Panc1 (cell line): ENCODE results near the gene COMMD6. TPM values are rescaled to one million over a fixed set of nuclear protein-coding genes. Genes with fewer than 3 reads are reported as not detected.

Source experiments
- ATAC-seq: fragments of 200-7000 bp; cut with Tn5 transposase; 2 replicates; pipeline ENCODE4 v1.9.1; 2020; ENCODE audit warnings: mild to moderate bottlenecking, moderate library complexity
- BruUV-seq: library from RNA; stranded (reverse); fragments of 400-500 nt; replicated peaks from 2 replicates; lab custom pipeline; 2021; lab: Mats Ljungman, UMichigan
- CTCF ChIA-PET: fragments of 300-600 bp; sonication (Branson Sonifier 250); formaldehyde crosslinking; loops from one replicate; lab custom pipeline; 2022; ENCODE audit warnings: antibody characterized with exemption; lab: Charles Lee
- POLR2A ChIA-PET: fragments of 300-600 bp; sonication (Branson Sonifier 250); formaldehyde crosslinking; loops from one replicate; lab custom pipeline; 2022; ENCODE audit warnings: antibody characterized with exemption; lab: Charles Lee
- DNase-seq: peaks from one replicate; pipeline ENCODE4 v3.0.0-alpha.2; 2010; ENCODE audit warnings: low read depth, low spot score
- H3K27ac ChIP-seq: 2 replicates; pipeline ENCODE4 v1.5.1; 2011; ENCODE audit warnings: mild to moderate bottlenecking, low read length, inconsistent platforms
- H3K27me3 ChIP-seq: fragments of 200-500 bp; sonication (Bioruptor generic); 2 replicates; pipeline ENCODE4 v1.6.0; 2014; ENCODE audit warnings: low read length, inconsistent platforms; ENCODE audit not compliant: control insufficient read depth, insufficient read depth
- H3K36me3 ChIP-seq: fragments of 200-500 bp; sonication (Bioruptor generic); 2 replicates; pipeline ENCODE4 v1.5.1; 2014; ENCODE audit warnings: inconsistent platforms, mild to moderate bottlenecking, low read length, moderate library complexity; ENCODE audit not compliant: control insufficient read depth, insufficient read depth
- H3K4me1 ChIP-seq: 2 replicates; pipeline ENCODE4 v1.5.1; 2011; ENCODE audit warnings: inconsistent platforms, mild to moderate bottlenecking, low read length, moderate library complexity; ENCODE audit not compliant: control insufficient read depth, insufficient read depth
- H3K4me3 ChIP-seq, 2 experiments: 2 replicates each; pipeline ENCODE4 v1.5.1; 2011 to 2012; ENCODE audit warnings: low read depth in 2 of 2, low read length in 2 of 2, mild to moderate bottlenecking in 2 of 2, inconsistent platforms in 1 of 2, moderate library complexity in 1 of 2
- H3K9me3 ChIP-seq: fragments of 200-500 bp; sonication (Bioruptor generic); 2 replicates; pipeline ENCODE4 v1.5.1; 2014; ENCODE audit warnings: low read depth, mild to moderate bottlenecking, inconsistent platforms, low read length, moderate library complexity; ENCODE audit not compliant: control insufficient read depth, insufficient read depth
- CTCF ChIP-seq: fragments of 450-650 bp; IDR thresholded peaks from 2 replicates; pipeline ENCODE4 v1.5.1; 2017; ENCODE audit warnings: mild to moderate bottlenecking
- POLR2AphosphoS5 ChIP-seq: IDR thresholded peaks from 2 replicates; pipeline ENCODE4 v1.6.1; 2012; ENCODE audit warnings: mild to moderate bottlenecking, low read depth, low read length, moderate library complexity
- REST ChIP-seq, 2 experiments: IDR thresholded peaks; 2 replicates each; pipeline ENCODE4 v1.6.1; 2011 to 2012; ENCODE audit warnings: low read depth in 2 of 2, control low read depth in 1 of 2, low read length in 1 of 2, mild to moderate bottlenecking in 1 of 2, moderate library complexity in 1 of 2; ENCODE audit not compliant: insufficient read depth in 1 of 2
- SIN3A ChIP-seq: IDR thresholded peaks from 2 replicates; pipeline ENCODE4 v1.6.1; 2012; ENCODE audit warnings: low read depth, mild to moderate bottlenecking, low read length, moderate library complexity, borderline replicate concordance; ENCODE audit not compliant: insufficient read depth
- TCF7L2 ChIP-seq: IDR thresholded peaks from 2 replicates; pipeline ENCODE4 v1.6.1; 2011; ENCODE audit warnings: mild to moderate bottlenecking, low read depth, low read length, inconsistent platforms
- in situ Hi-C: cut with HindIII; loops from 2 replicates; pipeline ENCODE4 v1.10.0; 2016; ENCODE audit warnings: low sequenced_read_pairs, low pct_unique_long_range_greater_than_20kb
- intact Hi-C: fragments of 100-400 bp; cut with micrococcal nuclease; formaldehyde crosslinking; loops from one replicate; pipeline ENCODE4 v1.10.0; 2022; ENCODE audit not compliant: unreplicated experiment
- total RNA-seq: library from RNA; stranded (reverse); gene quantifications from one replicate; pipeline ENCODE4 v1.2.1, GENCODE V29; 2021; ENCODE audit not compliant: unreplicated experiment

COMMD6 gene
- total RNA-seq, 1 experiment from 2014 or later: 97.4 TPM

- no peaks in the 10 kb centered on the region for H3K4me1 ChIP-seq
- BruUV-seq: no TSS peak
- ATAC-seq: no peak
- no peaks in the 10 kb centered on the region; the same call in 1 of the 2 replicates for H3K36me3 ChIP-seq
- no peaks in the 10 kb centered on the region for H3K9me3 ChIP-seq
- ChIA-PET CTCF (no interaction called here), POLR2A (no interaction called here)
- TF ChIP-seq REST (IDR thresholded peaks at IDR 0.05; ENCODE audit: insufficient read depth in 1 of 2, low read depth in 2 of 2, low read length in 1 of 2) (no peak), CTCF (no peak), TCF7L2 (no peak)
- in situ Hi-C loops (no loop called here), intact Hi-C loops (no loop called here)
- H3K27me3 ChIP-seq: no peaks in the 10 kb centered on the region
- no peak overlapping the region for H3K27ac ChIP-seq
- DNase-seq: no peak
- no peak overlapping the region for H3K4me3 ChIP-seq
Observed at GRCh38 chr13:75554981-75555380, 17.3 kb upstream of the COMMD6 start.

GRCh38 chr13:75554464-75554863, 16.8 kb upstream of the COMMD6 start:
- no peak for DNase-seq
- intact Hi-C loops (no loop called here), in situ Hi-C loops (no loop called here)
- no TSS peak for BruUV-seq
- H3K9me3 ChIP-seq: no peaks in the 10 kb centered on the region
- no peak for ATAC-seq
- H3K4me1 ChIP-seq: no peaks in the 10 kb centered on the region
- POLR2A ChIA-PET: no interaction called here
- no peak for TF ChIP-seq POLR2AphosphoS5
- TF ChIP-seq REST (IDR thresholded peaks at IDR 0.05; ENCODE audit: insufficient read depth in 1 of 2, low read depth in 2 of 2, low read length in 1 of 2): no peak
- TF ChIP-seq SIN3A: no peak
- no peak for TF ChIP-seq CTCF
- TF ChIP-seq TCF7L2: no peak
- H3K4me3 ChIP-seq: no peak overlapping the region
- H3K27ac ChIP-seq: no peak overlapping the region
- H3K36me3 ChIP-seq: no peaks in the 10 kb centered on the region; the same call in 1 of the 2 replicates
- CTCF ChIA-PET: no interaction called here
- H3K27me3 ChIP-seq: no peaks in the 10 kb centered on the region
